Astrocyte of the spinal cord (primary cell): ENCODE data around the gene XRCC5.

Experiments used
- DNase-seq: peaks from one replicate; pipeline ENCODE4 v3.0.0; 2011; ENCODE audit warnings: low read depth, low spot score
- H3K4me3 ChIP-seq: 2 replicates; pipeline ENCODE4 v1.5.1; 2011; ENCODE audit warnings: low read depth, mild to moderate bottlenecking, low read length, moderate library complexity
- CTCF ChIP-seq: IDR thresholded peaks from 2 replicates; pipeline ENCODE4 v1.5.1; 2012; ENCODE audit warnings: low read depth, mild to moderate bottlenecking, low read length, inconsistent platforms
- in situ Hi-C: cut with HindIII; loops from 2 replicates; pipeline ENCODE4 v1.10.0; 2017; ENCODE audit warnings: low sequenced_read_pairs

Gene XRCC5

DNA sequence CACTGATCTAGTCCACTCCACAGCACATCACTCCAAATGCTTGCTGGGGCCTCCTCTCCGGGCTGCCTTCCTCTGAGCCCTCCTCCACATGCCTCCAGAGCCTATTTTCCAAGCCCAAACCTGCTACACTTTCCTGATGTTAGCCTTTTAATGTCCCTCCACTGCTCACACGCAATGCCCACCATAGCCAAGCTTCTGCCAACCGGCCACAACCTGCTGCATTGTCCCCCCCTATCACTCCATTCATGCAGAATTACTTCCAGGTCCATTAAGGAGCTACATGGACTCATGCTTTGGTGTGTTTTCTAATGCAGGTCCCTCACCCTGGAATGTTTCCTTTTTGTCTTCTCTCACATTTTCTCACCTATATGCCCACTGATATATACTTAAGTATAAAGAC, 133.9 kb downstream of the XRCC5 start:
- in situ Hi-C loops: no loop called here
- no peak for TF ChIP-seq CTCF
- H3K4me3 ChIP-seq: no peak overlapping the region
- no peak for DNase-seq

DNA sequence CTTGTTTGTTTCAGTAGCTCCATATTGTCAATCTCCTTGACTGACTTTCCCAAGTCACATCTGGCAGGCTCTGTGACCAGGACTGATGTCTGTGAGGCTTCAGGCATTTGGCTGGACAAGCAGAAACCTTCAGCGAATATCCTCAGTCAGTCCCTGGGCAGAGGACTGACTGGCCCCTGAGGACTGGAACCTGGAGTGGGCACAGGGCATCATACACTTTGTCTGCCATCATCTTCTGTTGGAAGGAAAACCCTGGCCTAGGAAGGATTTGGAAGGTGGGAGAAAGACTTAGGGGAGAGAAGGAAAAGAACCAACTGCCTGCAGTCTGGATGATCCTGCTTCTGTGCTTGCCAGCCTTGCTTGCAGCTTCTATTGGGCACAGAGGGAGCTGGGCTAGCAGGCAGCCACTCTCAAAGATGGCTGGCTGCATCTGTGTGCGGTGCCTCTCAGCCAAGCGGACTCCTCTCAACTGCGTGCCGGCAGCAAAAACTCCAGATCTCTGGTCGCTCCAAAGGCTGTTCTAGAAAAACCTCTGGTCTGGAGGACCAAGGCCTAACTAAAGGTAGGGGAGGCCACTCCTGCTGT, 136.3 kb downstream of the XRCC5 start:
- no peak for DNase-seq
- in situ Hi-C loops: no loop called here
- no peak overlapping the region for H3K4me3 ChIP-seq
- TF ChIP-seq CTCF: no peak

DNA sequence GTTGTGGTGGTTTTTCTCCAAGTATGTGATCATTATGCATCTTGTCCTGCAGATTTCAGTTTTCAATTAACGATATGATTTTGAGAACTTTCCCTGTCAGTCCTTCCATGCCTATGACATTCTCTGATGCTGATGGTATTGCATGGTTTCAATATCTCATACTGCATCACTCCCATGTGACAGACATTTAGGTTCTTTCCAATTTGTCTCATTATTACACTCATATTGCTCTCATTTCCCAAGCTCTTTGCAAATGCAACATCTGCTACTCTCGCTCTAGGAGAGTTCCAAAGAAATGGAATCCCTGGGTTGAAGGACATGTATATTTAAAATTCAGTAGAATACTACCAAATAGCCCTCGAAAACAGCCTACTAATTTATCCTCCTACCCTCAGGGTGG, 137.6 kb downstream of the XRCC5 start:
- DNase-seq: no peak
- in situ Hi-C loops: no loop called here
- TF ChIP-seq CTCF: no peak
- no peak overlapping the region for H3K4me3 ChIP-seq
